A172 (cell line): ENCODE data around the gene TEAD1. TPM values are rescaled to one million over a fixed set of nuclear protein-coding genes. Genes with fewer than 3 reads are reported as not detected.

Experiments used
- DNase-seq: peaks from one replicate; pipeline ENCODE4 v3.0.0-alpha.2; 2015; ENCODE audit warnings: low spot score
- total RNA-seq: library from RNA; depleted of rRNA; stranded (reverse); fragments of >200 nt; shearing (Covaris generic); gene quantifications from 2 replicates; pipeline ENCODE4 v1.2.3, GENCODE V29; 2014

TEAD1 gene
- total RNA-seq, 1 experiment from 2014 or later = 92.5 TPM

- no peak for DNase-seq
Observed at GRCh38 chr11:12979928-12980689, 305.9 kb downstream of the TEAD1 start.

- DNase-seq = no peak
Observed at GRCh38 chr11:12981676-12982522, 307.7 kb downstream of the TEAD1 start.

GRCh38 chr11:12983336-12983735 is 309.1 kb downstream of the TEAD1 start:
- DNase-seq = no peak

- no peak for DNase-seq
Observed at GRCh38 chr11:12986194-12986898, 312.1 kb downstream of the TEAD1 start.

- DNase-seq = peak; percentile 39
Observed at GRCh38 chr11:12989428-12990161, 315.4 kb downstream of the TEAD1 start.

GRCh38 chr11:12990162-12990480 is 315.9 kb downstream of the TEAD1 start:
- DNase-seq = no peak

GRCh38 chr11:12991426-12991825 is 317.2 kb downstream of the TEAD1 start:
- no peak for DNase-seq

- no peak for DNase-seq
Observed at GRCh38 chr11:12993626-12994025, 319.4 kb downstream of the TEAD1 start.
